ENCODE results near the gene CD4. TPM values are rescaled to one million over a fixed set of nuclear protein-coding genes. Genes with fewer than 3 reads are reported as not detected.
"Not testable (repeated sequence)": the region's sequence is repeated elsewhere in the genome, so short reads cannot be mapped to it uniquely, and the experiment has no call there.

CD4 gene
- total RNA-seq, result 10 to 100 TPM in 1 of 3 donors, 1 to 10 TPM in 2; 8.5 to 10.1 (median 9.8) TPM
- total RNA-seq (2013), result 16.9 TPM

DNA sequence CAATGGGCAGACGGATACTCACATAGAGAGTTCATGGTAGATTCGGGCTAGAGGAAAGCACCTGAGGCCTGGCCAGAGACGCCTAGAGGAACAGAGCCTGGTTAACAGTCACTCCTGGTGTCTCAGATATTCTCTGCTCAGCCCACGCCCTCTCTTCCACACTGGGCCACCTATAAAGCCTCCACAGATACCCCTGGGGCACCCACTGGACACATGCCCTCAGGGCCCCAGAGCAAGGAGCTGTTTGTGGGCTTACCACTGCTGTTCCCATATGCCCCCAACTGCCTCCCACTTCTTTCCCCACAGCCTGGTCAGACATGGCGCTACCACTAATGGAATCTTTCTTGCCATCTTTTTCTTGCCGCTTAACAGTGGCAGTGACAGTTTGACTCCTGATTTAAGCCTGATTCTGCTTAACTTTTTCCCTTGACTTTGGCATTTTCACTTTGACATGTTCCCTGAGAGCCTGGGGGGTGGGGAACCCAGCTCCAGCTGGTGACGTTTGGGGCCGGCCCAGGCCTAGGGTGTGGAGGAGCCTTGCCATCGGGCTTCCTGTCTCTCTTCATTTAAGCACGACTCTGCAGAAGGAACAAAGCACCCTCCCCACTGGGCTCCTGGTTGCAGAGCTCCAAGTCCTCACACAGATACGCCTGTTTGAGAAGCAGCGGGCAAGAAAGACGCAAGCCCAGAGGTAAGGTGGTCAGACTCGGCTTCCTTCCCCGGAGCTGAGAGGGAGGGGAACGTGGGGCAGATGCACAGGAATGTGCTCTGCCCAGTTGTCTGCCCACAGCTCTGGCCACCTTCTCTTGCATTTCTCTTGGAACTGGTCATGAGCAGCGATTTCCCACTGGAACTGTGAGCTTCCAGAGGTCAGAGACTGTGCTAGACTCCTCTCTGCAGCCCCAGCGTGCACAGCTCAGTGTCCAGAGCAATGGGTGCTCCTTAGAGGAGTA is at the start of gene CD4:
CD4 (plus strand) TSS at position 557 of the 953 bp plus-strand sequence. CDS start 10,611 bp downstream, outside the sequence.
- H3K27me3 ChIP-seq (ENCODE audit: control insufficient read depth, insufficient read depth, low read length), result no peaks in the 10 kb centered on the region
- H3K36me3 ChIP-seq (ENCODE audit: control insufficient read depth, insufficient read depth, low read length), result no peaks in the 10 kb centered on the region
- ATAC-seq (peak in 1 of 3 donors; percentile 44), DNase-seq (peak in 1 of 2 donors; percentile 77)
- Mint-ChIP-seq H3K36me3 (no peaks in the 10 kb centered on the region), H3K27ac (no peak within 1 kb of the TSS), H3K4me3 (peak within 1 kb of the TSS; percentile 35), H3K27me3 (ENCODE audit: low read depth in 2 of 2) (peaks cover 26 to 34% of the 10 kb centered on the region in 2 donors), H3K4me1 (peaks cover 0 to 21% of the 10 kb centered on the region in 2 donors), H3K9me3 (no peaks in the 10 kb centered on the region)
- H3K4me1 ChIP-seq (ENCODE audit: control insufficient read depth, insufficient read depth, low read length), result peaks cover 20% of the 10 kb centered on the region
- H3K4me3 ChIP-seq (ENCODE audit: low read length), result peak within 1 kb of the TSS; percentile 21
- H3K9me3 ChIP-seq (ENCODE audit: control insufficient read depth, insufficient read depth, low read length), result no peaks in the 10 kb centered on the region
- intact Hi-C loops (cut with micrococcal nuclease), result no loop called here
- no peak within 1 kb of the TSS for H3K27ac ChIP-seq (ENCODE audit: low read length)
- 41% methylated on average over 18 of the region's 18 CpGs for WGBS (ENCODE audit: insufficient coverage)
- TF ChIP-seq, protein P1, sequence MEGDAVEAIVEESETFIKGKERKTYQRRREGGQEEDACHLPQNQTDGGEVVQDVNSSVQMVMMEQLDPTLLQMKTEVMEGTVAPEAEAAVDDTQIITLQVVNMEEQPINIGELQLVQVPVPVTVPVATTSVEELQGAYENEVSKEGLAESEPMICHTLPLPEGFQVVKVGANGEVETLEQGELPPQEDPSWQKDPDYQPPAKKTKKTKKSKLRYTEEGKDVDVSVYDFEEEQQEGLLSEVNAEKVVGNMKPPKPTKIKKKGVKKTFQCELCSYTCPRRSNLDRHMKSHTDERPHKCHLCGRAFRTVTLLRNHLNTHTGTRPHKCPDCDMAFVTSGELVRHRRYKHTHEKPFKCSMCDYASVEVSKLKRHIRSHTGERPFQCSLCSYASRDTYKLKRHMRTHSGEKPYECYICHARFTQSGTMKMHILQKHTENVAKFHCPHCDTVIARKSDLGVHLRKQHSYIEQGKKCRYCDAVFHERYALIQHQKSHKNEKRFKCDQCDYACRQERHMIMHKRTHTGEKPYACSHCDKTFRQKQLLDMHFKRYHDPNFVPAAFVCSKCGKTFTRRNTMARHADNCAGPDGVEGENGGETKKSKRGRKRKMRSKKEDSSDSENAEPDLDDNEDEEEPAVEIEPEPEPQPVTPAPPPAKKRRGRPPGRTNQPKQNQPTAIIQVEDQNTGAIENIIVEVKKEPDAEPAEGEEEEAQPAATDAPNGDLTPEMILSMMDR (IDR thresholded peaks at IDR 0.05), result no peak

DNA sequence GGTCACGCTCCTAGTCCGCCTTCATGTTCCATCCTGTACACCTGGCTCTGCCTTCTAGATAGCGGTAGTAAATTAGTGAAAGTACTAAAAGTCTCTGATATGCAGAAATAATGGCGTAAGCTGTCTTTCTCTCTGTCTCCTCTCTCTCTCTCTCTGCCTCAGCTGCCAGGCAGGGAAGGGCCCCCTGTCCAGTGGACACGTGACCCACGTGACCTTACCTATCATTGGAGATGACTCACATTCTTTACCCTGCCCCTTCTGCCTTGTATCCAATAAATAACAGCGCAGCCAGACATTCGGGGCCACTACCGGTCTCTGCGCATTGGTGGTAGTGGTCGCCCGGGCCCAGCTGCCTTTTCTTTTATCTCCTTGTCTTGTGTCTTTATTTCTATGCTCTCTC is 47.2 kb upstream of the CD4 start:
- H3K4me1 Mint-ChIP-seq; H3K27me3 ChIP-seq (ENCODE audit: control insufficient read depth, insufficient read depth, low read length); H3K36me3 ChIP-seq (ENCODE audit: control insufficient read depth, insufficient read depth, low read length); intact Hi-C loops (cut with micrococcal nuclease); H3K27ac Mint-ChIP-seq; DNase-seq; H3K4me3 Mint-ChIP-seq; H3K27ac ChIP-seq (ENCODE audit: low read length); H3K4me3 ChIP-seq (ENCODE audit: low read length); H3K9me3 ChIP-seq (ENCODE audit: control insufficient read depth, insufficient read depth, low read length); H3K36me3 Mint-ChIP-seq; H3K9me3 Mint-ChIP-seq; H3K27me3 Mint-ChIP-seq (ENCODE audit: low read depth in 2 of 2); ATAC-seq: not testable (repeated sequence)
- WGBS (ENCODE audit: insufficient coverage), result 96% methylated on average over 9 of the region's 12 CpGs
- H3K4me1 ChIP-seq (ENCODE audit: control insufficient read depth, insufficient read depth, low read length), result peaks cover 15% of the 10 kb centered on the region

DNA sequence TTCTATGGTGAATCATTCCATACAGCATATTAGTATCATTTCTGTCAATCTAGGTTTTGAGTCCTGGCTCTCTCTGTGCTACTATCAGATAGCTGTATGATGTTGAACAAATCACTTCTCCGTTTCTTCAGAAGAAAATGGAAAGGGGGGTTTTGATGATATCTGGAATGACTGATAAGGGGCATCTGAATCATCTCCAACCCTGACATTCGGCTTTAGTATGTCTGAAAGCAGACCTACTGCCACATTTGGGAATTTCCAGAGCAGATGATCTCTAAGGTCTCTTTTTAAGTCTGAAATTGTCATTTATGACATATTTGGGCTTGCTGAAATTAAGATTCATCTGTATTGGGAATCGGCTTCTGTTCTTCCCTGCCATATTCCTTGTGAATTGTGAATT is 46.5 kb upstream of the CD4 start:
- Mint-ChIP-seq H3K4me1 (peaks cover 0 to 11% of the 10 kb centered on the region in 2 donors), H3K36me3 (peaks cover 7% of the 10 kb centered on the region), H3K9me3 (no peaks in the 10 kb centered on the region), H3K4me3 (no peak overlapping the region), H3K27me3 (ENCODE audit: low read depth in 2 of 2) (no peaks in the 10 kb centered on the region), H3K27ac (no peak overlapping the region)
- peaks cover 15% of the 10 kb centered on the region for H3K36me3 ChIP-seq (ENCODE audit: control insufficient read depth, insufficient read depth, low read length)
- ATAC-seq (no peak), DNase-seq (no peak)
- no peaks in the 10 kb centered on the region for H3K9me3 ChIP-seq (ENCODE audit: control insufficient read depth, insufficient read depth, low read length)
- intact Hi-C loops (cut with micrococcal nuclease), result no loop called here
- no peak overlapping the region for H3K4me3 ChIP-seq (ENCODE audit: low read length)
- WGBS (ENCODE audit: insufficient coverage), result 83% methylated on average over 3 of the region's 3 CpGs
- no peak overlapping the region for H3K27ac ChIP-seq (ENCODE audit: low read length)
- TF ChIP-seq, protein P1 (IDR thresholded peaks at IDR 0.05), result no peak
- H3K4me1 ChIP-seq (ENCODE audit: control insufficient read depth, insufficient read depth, low read length), result peaks cover 15% of the 10 kb centered on the region
- H3K27me3 ChIP-seq (ENCODE audit: control insufficient read depth, insufficient read depth, low read length), result no peaks in the 10 kb centered on the region

DNA sequence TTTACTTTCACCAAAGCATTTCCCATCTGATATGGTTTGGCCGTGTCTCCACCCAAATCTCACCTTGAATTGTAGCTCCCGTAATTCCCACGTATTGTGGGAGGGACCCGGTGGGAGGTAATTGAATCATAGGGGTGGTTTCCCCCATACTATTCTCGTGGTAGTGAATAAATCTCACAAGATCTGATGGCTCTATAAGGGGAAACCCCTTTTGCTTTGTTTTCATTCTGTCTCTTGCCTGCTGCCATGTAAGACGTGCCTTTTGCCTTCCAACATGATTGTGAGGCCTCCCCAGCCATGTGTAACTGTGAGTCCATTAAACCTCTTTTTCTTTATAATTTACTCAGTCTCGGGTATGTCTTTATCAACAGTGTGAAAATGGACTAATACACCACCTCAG is 46.0 kb upstream of the CD4 start:
- H3K4me3 Mint-ChIP-seq; H3K27me3 ChIP-seq (ENCODE audit: control insufficient read depth, insufficient read depth, low read length); ATAC-seq; DNase-seq; H3K27ac ChIP-seq (ENCODE audit: low read length); intact Hi-C loops (cut with micrococcal nuclease); H3K4me3 ChIP-seq (ENCODE audit: low read length); H3K9me3 ChIP-seq (ENCODE audit: control insufficient read depth, insufficient read depth, low read length); H3K27me3 Mint-ChIP-seq (ENCODE audit: low read depth in 2 of 2); H3K27ac Mint-ChIP-seq; H3K9me3 Mint-ChIP-seq: not testable (repeated sequence)
- 62% methylated on average over 5 of the region's 7 CpGs for WGBS (ENCODE audit: insufficient coverage)
- peaks cover 12% of the 10 kb centered on the region for H3K36me3 Mint-ChIP-seq
- Histone ChIP-seq H3K36me3 (ENCODE audit: control insufficient read depth, insufficient read depth, low read length) (peaks cover 19% of the 10 kb centered on the region), H3K4me1 (ENCODE audit: control insufficient read depth, insufficient read depth, low read length) (peaks cover 15% of the 10 kb centered on the region)
- peaks cover 0 to 11% of the 10 kb centered on the region in 2 donors for H3K4me1 Mint-ChIP-seq

Measured in natural killer cell (primary cell).